Vagina (tissue), 2 donors: ENCODE measurements around the gene RBM10.

ENCODE experiments used
- CTCF ChIP-seq, 3 experiments: fragments of 450-650 bp in 2 of 3; fragments of 200-600 bp in 1 of 3; sonication (generic) in 1 of 3; IDR thresholded peaks; one replicate each; pipeline ENCODE4 v1.5.1; 2017 to 2019; ENCODE audit warnings: antibody characterized with exemption in 3 of 3, mild to moderate bottlenecking in 2 of 3, moderate library complexity in 2 of 3
- POLR2A ChIP-seq, 2 donors: fragments of 450-650 bp; IDR thresholded peaks; one replicate each; pipeline ENCODE4 v1.6.1; 2017; ENCODE audit warnings: antibody characterized with exemption in 2 of 2, mild to moderate bottlenecking in 2 of 2, moderate library complexity in 2 of 2
- POLR2AphosphoS5 ChIP-seq, 2 donors: sonication (generic); formaldehyde crosslinking; IDR thresholded peaks; one replicate each; pipeline ENCODE4 v1.9.0; 2017; ENCODE audit warnings: antibody characterized with exemption in 2 of 2, mild to moderate bottlenecking in 2 of 2, low read depth in 1 of 2; ENCODE audit not compliant: insufficient read depth in 1 of 2

- TF ChIP-seq CTCF (IDR thresholded peaks at IDR 0.05) (no peak), POLR2AphosphoS5 (IDR thresholded peaks at IDR 0.05; ENCODE audit: insufficient read depth in 1 of 2, low read depth in 1 of 2) (no peak), POLR2A (IDR thresholded peaks at IDR 0.05) (no peak)
These were observed 40.2 kb downstream of the RBM10 start for GRCh38 chrX:47185241-47185640.
